Adrenal gland (tissue), 12 donors: ENCODE data around the gene IL16. TPM values are rescaled to one million over a fixed set of nuclear protein-coding genes. Genes with fewer than 3 reads are reported as not detected.
"Not testable (repeated sequence)": the region's sequence is repeated elsewhere in the genome, so short reads cannot be mapped to it uniquely, and the experiment has no call there.

Source experiments
- DNase-seq, 7 donors: peaks; one replicate each; pipeline ENCODE4 v3.0.0-alpha.2; 2019 to 2020
- H3K27ac ChIP-seq, 5 donors: fragments of 200-600 bp; sonication (generic) in 4 of 5; 1 replicate in 3 of 5; 2 replicates in 2 of 5; pipeline versions ENCODE4 v1.5.1 to v1.8.0; 2016 to 2020; ENCODE audit warnings: mild to moderate bottlenecking in 1 of 5
- H3K27me3 ChIP-seq: fragments of 200-600 bp; 2 replicates; pipeline ENCODE4 v1.8.0; 2021
- H3K36me3 ChIP-seq, 2 donors: fragments of 200-600 bp; replicated peaks in 1 of 2; 1 replicate in 1 of 2; 2 replicates in 1 of 2; pipeline versions ENCODE4 v1.5.1 to v1.8.0; 2018 to 2022
- H3K4me1 ChIP-seq, 2 donors: fragments of 200-600 bp; replicated peaks in 1 of 2; 1 replicate in 1 of 2; 2 replicates in 1 of 2; pipeline versions ENCODE4 v1.5.1 to v1.8.0; 2018 to 2021
- H3K4me3 ChIP-seq, 4 donors: fragments of 200-600 bp; sonication (generic) in 3 of 4; one replicate each; pipeline ENCODE4 v1.5.1; 2016 to 2018
- H3K9me3 ChIP-seq, 3 donors: fragments of 200-600 bp; sonication (generic) in 1 of 3; replicated peaks in 1 of 3; 1 replicate in 2 of 3; 2 replicates in 1 of 3; pipeline versions ENCODE4 v1.5.1 to v1.8.0; 2016 to 2021
- POLR2A ChIP-seq, 2 donors: fragments of 450-650 bp; IDR thresholded peaks; one replicate each; pipeline ENCODE4 v1.6.1; 2017; ENCODE audit warnings: antibody characterized with exemption in 2 of 2, mild to moderate bottlenecking in 2 of 2, moderate library complexity in 1 of 2
- WGBS, 4 donors: extraction: QIAGEN DNeasy Blood & Tissue Kit in 2 of 4; methylation state at CpG; one replicate each; pipeline versions ENCODE4 v1.1.5 to v1.1.7; 2013 to 2017; 5-methylcytosine and 5-hydroxymethylcytosine counted together
- intact Hi-C, 2 donors: fragments of 100-400 bp; cut with DNase I; formaldehyde crosslinking; loops; one replicate each; pipeline versions ENCODE4 v1.14.1 to v1.15.0; 2022 to 2023
- polyA plus RNA-seq, 3 donors: library from polyadenylated mRNA; stranded (reverse); fragments of 200-250 nt in 2 of 3; fragments of 350-450 nt in 1 of 3; fragmentation: Illumina TruSeq in 1 of 3; extraction: RNeasy Lipid Tissue Mini Kit (QIAGEN cat#74804) in 1 of 3; gene quantifications; one replicate each; pipeline ENCODE4 v1.2.3, GENCODE V29; 2013 to 2014
- total RNA-seq, 9 donors: library from RNA; depleted of rRNA in 4 of 9; stranded (reverse); fragments of >200 nt in 4 of 9; fragments of 120-200 nt in 1 of 9; fragmentation: NEBNext Ultra II Directional in 1 of 9; extraction: Animal tissue kit (Norgen Biotek cat#: 25700) in 1 of 9; gene quantifications; one replicate each; pipeline versions ENCODE4 v1.1.0 to v1.2.4, GENCODE V29; 2013 to 2023
- TF ChIP-seq, protein P1 (sequence below), 6 experiments: fragments of 450-650 bp in 4 of 6; fragments of 200-600 bp in 2 of 6; sonication (generic) in 1 of 6; IDR thresholded peaks; 1 replicate in 5 of 6; 2 replicates in 1 of 6; pipeline versions ENCODE4 v1.5.1 to v1.8.0; 2016 to 2021; ENCODE audit warnings: antibody characterized with exemption in 6 of 6, mild to moderate bottlenecking in 2 of 6, moderate library complexity in 1 of 6
- donor health status: healthy with polysubstance abuse.
- donor health status: Bipolar disorder and iron deficiency.
- donor health status: DM: yes; HTN: yes; CAD: no.
- donor health status: DM: no; HTN: no; CAD: no.
- donor health status: DM: no; HTN: no; CAD: no.
- donor health status: DM: yes; HTN: yes; CAD: no.

The IL16 gene
- total and polyA plus RNA-seq, 12 donors = 2.2 to 16.0 (median 6.3) TPM

DNA sequence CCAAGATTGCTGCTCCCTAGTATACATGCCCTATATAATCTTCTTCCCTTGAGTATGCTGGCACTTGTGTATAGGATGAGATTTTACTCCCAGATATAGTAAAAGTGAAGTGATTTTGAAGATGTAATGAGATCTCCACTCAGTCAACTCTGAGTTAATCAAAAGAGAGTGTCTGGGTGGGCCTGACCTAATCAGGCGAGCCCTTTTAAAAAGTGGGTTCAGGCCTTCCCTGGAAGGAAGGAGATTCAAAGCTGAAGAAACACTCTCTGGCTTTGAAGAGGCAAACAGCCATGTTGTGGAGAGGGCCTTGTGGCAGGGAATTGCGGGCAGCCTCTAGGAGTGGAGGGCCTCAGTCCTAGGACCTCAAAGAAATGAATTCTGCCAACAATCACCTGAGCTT, 132.8 kb downstream of the IL16 start:
- no peaks in the 10 kb centered on the region for H3K4me1 ChIP-seq
- intact Hi-C loops = no loop called here

DNA sequence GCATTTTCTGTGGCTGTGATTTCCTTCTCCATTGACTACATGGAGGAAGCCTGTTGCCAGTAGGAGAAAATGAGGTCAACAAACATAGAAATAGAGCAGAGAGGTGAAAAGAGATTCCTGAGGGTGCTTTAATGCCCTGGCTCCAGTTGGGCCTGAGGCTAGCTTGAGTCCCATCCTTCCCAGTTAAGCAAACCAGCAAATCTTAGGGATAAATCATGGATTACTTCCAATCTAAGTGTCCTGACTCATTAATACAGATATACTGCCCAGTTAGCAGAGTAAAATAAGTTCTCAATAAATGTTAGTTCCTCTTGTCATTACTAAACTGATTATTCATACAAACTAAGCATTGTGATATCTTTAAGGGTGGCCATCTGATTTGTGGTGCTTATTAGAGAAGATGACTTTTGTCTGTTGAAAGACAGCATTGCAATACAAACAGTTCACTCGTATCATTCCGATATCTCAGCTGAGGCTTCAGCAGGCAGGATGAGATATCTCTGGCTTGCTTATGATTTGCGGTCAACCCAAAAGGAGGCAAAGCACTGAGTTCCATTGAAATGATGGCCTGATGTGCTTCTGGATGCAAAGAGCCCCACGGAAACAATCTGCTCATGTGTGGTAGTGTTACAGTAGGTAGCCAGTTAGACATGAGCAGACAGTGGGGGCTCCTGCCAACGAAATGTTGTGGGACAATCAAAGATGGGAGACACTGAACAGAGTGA, 133.8 kb downstream of the IL16 start:
- WGBS, 4 donors = 68 to 85% (median 84%) methylated on average over 5 of the region's 5 CpGs
- intact Hi-C loops = loop anchor here in 1 of 2 donors (5.0 to 10.0 kb wide), 2 partner anchors 53 to 226 kb away; no protein-coding TSS in a partner anchor
- H3K9me3 ChIP-seq = no peaks in the 10 kb centered on the region
- no peak overlapping the region for H3K4me3 ChIP-seq
- DNase-seq = no peak
- TF ChIP-seq, protein P1, sequence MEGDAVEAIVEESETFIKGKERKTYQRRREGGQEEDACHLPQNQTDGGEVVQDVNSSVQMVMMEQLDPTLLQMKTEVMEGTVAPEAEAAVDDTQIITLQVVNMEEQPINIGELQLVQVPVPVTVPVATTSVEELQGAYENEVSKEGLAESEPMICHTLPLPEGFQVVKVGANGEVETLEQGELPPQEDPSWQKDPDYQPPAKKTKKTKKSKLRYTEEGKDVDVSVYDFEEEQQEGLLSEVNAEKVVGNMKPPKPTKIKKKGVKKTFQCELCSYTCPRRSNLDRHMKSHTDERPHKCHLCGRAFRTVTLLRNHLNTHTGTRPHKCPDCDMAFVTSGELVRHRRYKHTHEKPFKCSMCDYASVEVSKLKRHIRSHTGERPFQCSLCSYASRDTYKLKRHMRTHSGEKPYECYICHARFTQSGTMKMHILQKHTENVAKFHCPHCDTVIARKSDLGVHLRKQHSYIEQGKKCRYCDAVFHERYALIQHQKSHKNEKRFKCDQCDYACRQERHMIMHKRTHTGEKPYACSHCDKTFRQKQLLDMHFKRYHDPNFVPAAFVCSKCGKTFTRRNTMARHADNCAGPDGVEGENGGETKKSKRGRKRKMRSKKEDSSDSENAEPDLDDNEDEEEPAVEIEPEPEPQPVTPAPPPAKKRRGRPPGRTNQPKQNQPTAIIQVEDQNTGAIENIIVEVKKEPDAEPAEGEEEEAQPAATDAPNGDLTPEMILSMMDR (IDR thresholded peaks at IDR 0.05) = no peak
- TF ChIP-seq POLR2A (IDR thresholded peaks at IDR 0.05) = no peak
- no peaks in the 10 kb centered on the region for H3K27me3 ChIP-seq
- H3K27ac ChIP-seq = no peak overlapping the region
- H3K36me3 ChIP-seq = no peaks in the 10 kb centered on the region
- no peaks in the 10 kb centered on the region for H3K4me1 ChIP-seq

More for the DNA sequence above, 132.8 kb downstream of the IL16 start:
- 92 to 100% (median 98%) methylated on average over 2 of the region's 2 CpGs for WGBS, 4 donors
- Histone ChIP-seq H3K27me3 (no peaks in the 10 kb centered on the region), H3K4me3 (no peak overlapping the region), H3K9me3 (no peaks in the 10 kb centered on the region), H3K27ac (no peak overlapping the region), H3K36me3 (no peaks in the 10 kb centered on the region)
- TF ChIP-seq, protein P1 (IDR thresholded peaks at IDR 0.05) = no peak
- TF ChIP-seq POLR2A (IDR thresholded peaks at IDR 0.05) = no peak
- DNase-seq = no peak

DNA sequence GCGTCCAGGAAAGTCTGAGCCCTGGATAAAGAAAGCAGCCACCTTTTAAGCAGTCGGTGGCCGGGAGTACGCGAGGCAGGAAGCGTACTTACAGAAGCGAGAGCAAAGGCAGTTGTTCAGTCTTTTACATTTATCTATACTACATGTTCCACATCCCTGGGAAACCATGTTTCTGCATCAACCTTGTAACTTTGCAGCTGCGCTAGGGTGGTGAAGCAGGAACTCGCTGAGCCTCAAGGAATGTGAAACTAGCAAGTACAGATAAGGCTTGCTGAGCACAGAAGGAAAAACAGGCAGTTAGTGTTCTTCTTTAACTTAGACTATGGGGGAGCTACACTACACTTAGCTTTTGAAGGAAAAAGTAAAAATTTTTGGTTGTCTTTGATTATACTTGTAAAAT, 134.5 kb downstream of the IL16 start:
- H3K4me1 ChIP-seq, H3K27me3 ChIP-seq, H3K27ac ChIP-seq, H3K9me3 ChIP-seq, H3K36me3 ChIP-seq, H3K4me3 ChIP-seq, DNase-seq: not testable (repeated sequence)
- WGBS, 4 donors = 69 to 84% (median 77%) methylated on average over 9 of the region's 9 CpGs
- intact Hi-C loops = loop anchor here in 1 of 2 donors (5.0 to 10.0 kb wide), 2 partner anchors 54 to 226 kb away; no protein-coding TSS in a partner anchor

DNA sequence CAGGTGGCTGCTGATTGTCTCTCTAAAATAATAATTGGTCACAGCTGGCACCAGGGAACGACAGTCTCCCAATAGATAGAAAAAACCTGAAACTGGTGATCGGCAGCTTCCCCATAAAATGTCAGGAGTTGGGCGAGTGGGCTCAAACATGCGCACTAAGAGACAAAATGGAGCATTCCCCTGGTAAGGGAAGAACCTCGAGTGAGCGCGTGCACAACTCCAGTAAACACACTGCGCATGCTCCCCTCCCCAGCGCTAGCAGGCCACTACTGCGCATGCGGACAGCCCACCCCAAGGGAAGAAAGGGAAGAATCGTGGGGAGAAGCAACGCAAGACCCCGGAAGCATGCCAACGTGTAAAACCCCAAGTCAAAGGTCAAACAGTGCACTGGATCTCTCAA, 134.9 kb downstream of the IL16 start:
- Histone ChIP-seq H3K36me3 (no peaks in the 10 kb centered on the region), H3K4me3 (no peak overlapping the region), H3K9me3 (no peaks in the 10 kb centered on the region), H3K4me1 (no peaks in the 10 kb centered on the region), H3K27me3 (no peaks in the 10 kb centered on the region), H3K27ac (no peak overlapping the region)
- TF ChIP-seq, protein P1 (IDR thresholded peaks at IDR 0.05) = no peak
- TF ChIP-seq POLR2A (IDR thresholded peaks at IDR 0.05) = no peak
- DNase-seq = no peak
- intact Hi-C loops = loop anchor here in 1 of 2 donors (5.0 to 10.0 kb wide), 2 partner anchors 54 to 227 kb away; no protein-coding TSS in a partner anchor
- 87 to 95% (median 90%) methylated on average over 15 of the region's 15 CpGs for WGBS, 4 donors

DNA sequence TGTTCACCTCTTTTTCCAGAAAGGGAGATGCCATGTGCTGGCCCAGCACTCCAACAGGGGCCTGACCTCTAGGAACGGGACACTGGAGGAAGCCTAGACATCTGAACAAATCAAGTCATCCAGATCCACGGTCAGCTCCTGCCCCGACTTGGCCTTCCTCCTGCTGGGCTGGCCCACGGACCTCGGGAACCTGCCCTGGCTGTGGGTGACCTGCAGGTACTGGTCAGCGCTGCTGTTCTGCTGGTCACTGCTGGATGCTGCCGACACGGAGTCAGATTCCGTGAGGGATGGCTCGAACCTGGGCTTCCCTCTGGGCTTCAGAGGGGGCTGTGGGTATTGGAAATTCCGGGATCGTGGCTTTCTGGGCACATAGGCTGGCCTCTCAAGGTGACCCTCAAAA, 135.6 kb downstream of the IL16 start:
- TF ChIP-seq POLR2A (IDR thresholded peaks at IDR 0.05) = no peak
- TF ChIP-seq, protein P1 (IDR thresholded peaks at IDR 0.05) = no peak
- H3K4me1 ChIP-seq = no peaks in the 10 kb centered on the region
- no peak for DNase-seq
- no peaks in the 10 kb centered on the region for H3K27me3 ChIP-seq
- H3K4me3 ChIP-seq = no peak overlapping the region
- H3K36me3 ChIP-seq = no peaks in the 10 kb centered on the region
- H3K9me3 ChIP-seq = no peaks in the 10 kb centered on the region
- WGBS, 4 donors = 83 to 95% (median 94%) methylated on average over 2 to 12 of the region's 12 CpGs
- intact Hi-C loops = loop anchor here in 1 of 2 donors (5.0 to 10.0 kb wide), 2 partner anchors 55 to 228 kb away; no protein-coding TSS in a partner anchor
- no peak overlapping the region for H3K27ac ChIP-seq
